Transverse colon (tissue), 4 donors: ENCODE results near the gene TTC16.

Source experiments
- EP300 ChIP-seq: sonication (generic); formaldehyde crosslinking; IDR thresholded peaks from one replicate; pipeline ENCODE4 v1.6.1; 2017; ENCODE audit warnings: antibody characterized with exemption, low read depth
- POLR2A ChIP-seq: fragments of 450-650 bp; IDR thresholded peaks from one replicate; pipeline ENCODE4 v1.6.1; 2016; ENCODE audit warnings: antibody characterized with exemption, mild to moderate bottlenecking, moderate library complexity
- POLR2AphosphoS5 ChIP-seq, 3 donors: sonication (generic); formaldehyde crosslinking; IDR thresholded peaks; one replicate each; pipeline ENCODE4 v1.6.1; 2016; ENCODE audit warnings: antibody characterized with exemption in 3 of 3
- TF ChIP-seq, protein P1 (sequence below), 5 experiments: fragments of 200-600 bp in 3 of 5; fragments of 450-650 bp in 2 of 5; sonication (generic) in 3 of 5; IDR thresholded peaks; 1 replicate in 2 of 5; 2 replicates in 3 of 5; pipeline ENCODE4 v1.5.1; 2016 to 2017; ENCODE audit warnings: antibody characterized with exemption in 5 of 5, inconsistent platforms in 3 of 5, mild to moderate bottlenecking in 2 of 5, moderate library complexity in 1 of 5

DNA sequence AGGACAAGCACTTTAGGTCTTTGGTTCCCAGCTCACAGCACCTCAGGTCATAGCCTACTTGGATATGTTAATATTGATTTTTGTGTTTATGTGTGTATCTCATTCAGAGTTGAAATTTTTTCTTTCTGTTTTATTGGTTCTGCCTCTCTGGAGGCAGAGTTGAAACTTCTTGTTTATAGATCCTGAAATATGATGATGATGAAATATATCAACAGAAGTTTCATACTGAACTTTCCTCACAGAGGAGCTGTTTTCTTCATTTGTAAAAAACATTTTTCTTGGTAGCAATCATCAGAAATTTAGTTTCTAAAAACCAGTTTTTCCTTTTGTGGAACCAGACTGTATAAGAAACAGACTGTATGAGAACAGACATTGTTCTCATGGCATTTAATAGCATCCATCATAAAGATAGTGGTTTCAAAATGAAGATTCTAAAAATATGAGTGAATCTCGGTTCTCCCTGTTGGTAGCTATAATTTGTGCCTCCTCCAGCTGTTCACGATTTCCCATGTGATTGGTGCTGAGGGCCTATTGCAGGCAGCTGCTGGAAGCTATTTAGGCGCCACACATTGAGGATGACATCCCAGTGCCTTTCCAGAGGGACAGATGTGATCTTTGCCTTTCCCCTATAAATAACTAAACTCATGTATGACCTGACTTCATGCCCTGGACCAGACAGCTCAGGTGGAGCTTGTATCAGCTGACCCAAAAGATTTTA, 48.6 kb upstream of the TTC16 start:
- TF ChIP-seq, protein P1, sequence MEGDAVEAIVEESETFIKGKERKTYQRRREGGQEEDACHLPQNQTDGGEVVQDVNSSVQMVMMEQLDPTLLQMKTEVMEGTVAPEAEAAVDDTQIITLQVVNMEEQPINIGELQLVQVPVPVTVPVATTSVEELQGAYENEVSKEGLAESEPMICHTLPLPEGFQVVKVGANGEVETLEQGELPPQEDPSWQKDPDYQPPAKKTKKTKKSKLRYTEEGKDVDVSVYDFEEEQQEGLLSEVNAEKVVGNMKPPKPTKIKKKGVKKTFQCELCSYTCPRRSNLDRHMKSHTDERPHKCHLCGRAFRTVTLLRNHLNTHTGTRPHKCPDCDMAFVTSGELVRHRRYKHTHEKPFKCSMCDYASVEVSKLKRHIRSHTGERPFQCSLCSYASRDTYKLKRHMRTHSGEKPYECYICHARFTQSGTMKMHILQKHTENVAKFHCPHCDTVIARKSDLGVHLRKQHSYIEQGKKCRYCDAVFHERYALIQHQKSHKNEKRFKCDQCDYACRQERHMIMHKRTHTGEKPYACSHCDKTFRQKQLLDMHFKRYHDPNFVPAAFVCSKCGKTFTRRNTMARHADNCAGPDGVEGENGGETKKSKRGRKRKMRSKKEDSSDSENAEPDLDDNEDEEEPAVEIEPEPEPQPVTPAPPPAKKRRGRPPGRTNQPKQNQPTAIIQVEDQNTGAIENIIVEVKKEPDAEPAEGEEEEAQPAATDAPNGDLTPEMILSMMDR (IDR thresholded peaks at IDR 0.05): no peak
- no peak for TF ChIP-seq POLR2A
- TF ChIP-seq POLR2AphosphoS5 (IDR thresholded peaks at IDR 0.05): no peak
- no peak for TF ChIP-seq EP300
